ENCODE measurements around the gene RPL10A.

- no peak for TF ChIP-seq CTCF (IDR thresholded peaks at IDR 0.05)
- no peak for TF ChIP-seq POLR2A (IDR thresholded peaks at IDR 0.05)
Measured at GRCh38 chr6:35500782-35501181, 32.6 kb downstream of the RPL10A start.
